PFSK-1 (cell line): ENCODE results near the gene USP27X.

Source experiments
- POLR2AphosphoS5 ChIP-seq: IDR thresholded peaks from 2 replicates; pipeline ENCODE4 v1.6.1; 2012; ENCODE audit warnings: low read depth, mild to moderate bottlenecking, control low read depth, low read length, moderate library complexity
- REST ChIP-seq, 2 experiments: IDR thresholded peaks; 2 replicates each; pipeline versions ENCODE4 v1.6.1 to v1.8.0; 2011 to 2012; ENCODE audit warnings: low read depth in 2 of 2, low read length in 2 of 2, control low read depth in 1 of 2, inconsistent platforms in 1 of 2, mild to moderate bottlenecking in 1 of 2, moderate library complexity in 1 of 2; ENCODE audit not compliant: insufficient read depth in 1 of 2
- SIN3A ChIP-seq: IDR thresholded peaks from 2 replicates; pipeline ENCODE4 v1.6.1; 2012; ENCODE audit warnings: mild to moderate bottlenecking, low read length, moderate library complexity, borderline replicate concordance; ENCODE audit not compliant: insufficient read depth

DNA sequence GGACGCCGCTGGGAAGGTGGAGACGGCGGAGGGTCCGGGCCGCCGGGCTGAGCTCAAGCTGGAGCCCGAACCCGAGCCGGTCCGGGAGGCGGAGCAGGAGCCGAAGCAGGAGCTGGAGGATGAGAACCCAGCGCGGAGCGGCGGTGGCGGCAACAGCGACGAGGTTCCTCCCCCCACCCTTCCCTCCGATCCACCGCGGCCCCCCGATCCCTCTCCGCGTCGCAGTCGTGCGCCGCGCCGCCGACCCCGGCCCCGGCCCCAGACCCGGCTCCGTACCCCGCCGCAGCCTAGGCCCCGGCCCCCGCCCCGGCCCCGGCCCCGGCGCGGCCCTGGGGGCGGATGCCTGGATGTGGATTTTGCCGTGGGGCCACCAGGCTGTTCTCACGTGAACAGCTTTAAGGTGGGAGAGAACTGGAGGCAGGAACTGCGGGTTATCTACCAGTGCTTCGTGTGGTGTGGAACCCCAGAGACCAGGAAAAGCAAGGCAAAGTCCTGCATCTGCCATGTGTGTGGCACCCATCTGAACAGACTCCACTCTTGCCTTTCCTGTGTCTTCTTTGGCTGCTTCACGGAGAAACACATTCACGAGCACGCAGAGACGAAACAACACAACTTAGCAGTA is 483 bp downstream of the USP27X start:
- TF ChIP-seq POLR2AphosphoS5, result no peak
- no peak for TF ChIP-seq SIN3A
- TF ChIP-seq REST (IDR thresholded peaks at IDR 0.05; ENCODE audit: insufficient read depth in 1 of 2, low read depth in 2 of 2, low read length in 2 of 2), result no peak
